Effector memory CD8-positive, alpha-beta T cell (primary cell): ENCODE measurements around the gene OPRD1.
"Not testable (repeated sequence)": the region's sequence is repeated elsewhere in the genome, so short reads cannot be mapped to it uniquely, and the experiment has no call there.

ENCODE experiments used
- ATAC-seq: fragments of 150-1000 bp; cut with Tn5 transposase; replicated peaks from 2 replicates; pipeline ENCODE4 v1.10.0; 2021; ENCODE audit warnings: mild to moderate bottlenecking, moderate library complexity
- DNase-seq, 3 experiments: peaks; one replicate each; pipeline ENCODE4 v3.0.0; 2021
- H3K27ac Mint-ChIP-seq, 2 donors: one replicate each; pipeline ENCODE4 v1.8.0; 2022; ENCODE audit warnings: mild to moderate bottlenecking in 2 of 2, mixed read lengths in 2 of 2, moderate library complexity in 2 of 2
- H3K27me3 Mint-ChIP-seq, 2 donors: one replicate each; pipeline ENCODE4 v1.8.0; 2022; ENCODE audit warnings: mixed read lengths in 2 of 2
- H3K36me3 Mint-ChIP-seq: one replicate; pipeline ENCODE4 v1.8.0; 2022; ENCODE audit warnings: mild to moderate bottlenecking, moderate library complexity, mixed read lengths; ENCODE audit not compliant: insufficient read depth
- H3K4me1 Mint-ChIP-seq, 2 donors: one replicate each; pipeline ENCODE4 v1.8.0; 2022; ENCODE audit warnings: low read depth in 2 of 2, mixed read lengths in 2 of 2
- H3K4me3 Mint-ChIP-seq, 2 donors: one replicate each; pipeline ENCODE4 v1.8.0; 2022; ENCODE audit warnings: mild to moderate bottlenecking in 2 of 2, mixed read lengths in 2 of 2, moderate library complexity in 2 of 2
- H3K9me3 Mint-ChIP-seq, 2 donors: one replicate each; pipeline ENCODE4 v1.8.0; 2022; ENCODE audit warnings: mixed read lengths in 2 of 2

Gene OPRD1

DNA sequence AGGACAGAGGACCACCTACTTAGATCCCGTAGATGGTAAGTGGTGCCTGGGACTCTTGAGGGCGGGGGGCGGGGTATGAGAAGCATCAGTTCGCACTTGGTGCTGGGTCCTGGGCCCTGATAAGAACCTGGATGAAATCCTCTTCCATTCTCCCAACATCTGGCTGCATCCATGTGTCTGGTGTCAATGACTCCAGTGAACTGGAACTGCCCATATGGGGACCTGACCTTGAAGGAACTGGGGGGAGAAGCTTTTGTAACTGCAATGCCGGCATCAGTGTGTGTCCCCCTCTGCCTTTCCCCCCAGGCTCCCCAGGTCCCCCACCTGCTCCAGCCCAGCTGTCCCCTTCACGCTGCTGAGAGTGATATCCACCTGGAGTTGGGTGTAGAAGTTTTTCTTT is 52.7 kb downstream of the OPRD1 start:
- peaks cover 23 to 44% of the 10 kb centered on the region in 2 donors for H3K27me3 Mint-ChIP-seq
- peaks cover 3% of the 10 kb centered on the region for H3K36me3 Mint-ChIP-seq
- H3K27ac Mint-ChIP-seq: no peak overlapping the region
- DNase-seq: no peak
- H3K9me3 Mint-ChIP-seq: no peaks in the 10 kb centered on the region
- ATAC-seq: no peak
- no peaks in the 10 kb centered on the region for H3K4me1 Mint-ChIP-seq
- no peak overlapping the region for H3K4me3 Mint-ChIP-seq

DNA sequence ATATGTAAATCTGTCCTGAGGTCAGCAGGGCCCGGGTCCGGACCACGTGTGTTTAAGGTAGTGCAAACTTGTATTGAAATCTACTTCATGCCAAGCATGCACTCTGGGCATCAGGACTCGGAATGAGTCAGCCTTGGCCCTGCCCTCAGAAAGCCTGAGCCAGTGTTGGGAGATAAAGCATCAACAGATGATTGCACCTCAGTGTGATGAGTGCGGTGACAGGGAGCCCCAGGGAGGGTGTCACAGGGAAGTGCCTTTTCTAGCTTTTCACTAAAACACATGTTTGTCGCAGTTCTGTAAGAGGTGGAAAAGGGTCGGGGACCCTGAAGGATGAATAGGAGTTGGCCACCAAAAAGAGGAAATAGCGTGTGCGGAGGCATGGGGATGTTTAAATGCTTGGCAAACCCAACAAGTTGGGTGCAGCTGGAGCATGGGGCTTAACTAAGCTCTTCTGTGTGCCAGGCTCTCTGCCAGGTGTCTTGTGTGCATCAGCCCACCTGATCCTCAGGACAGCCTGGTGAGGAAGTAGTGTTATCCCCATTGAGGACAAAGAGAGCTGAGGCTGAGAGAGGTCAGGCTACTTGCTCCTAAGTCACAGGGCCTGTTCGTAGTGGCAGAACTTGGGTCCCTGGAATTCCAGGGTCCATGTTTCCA is 54.2 kb downstream of the OPRD1 start:
- Mint-ChIP-seq H3K9me3 (no peaks in the 10 kb centered on the region), H3K27me3 (peaks cover 26 to 50% of the 10 kb centered on the region in 2 donors), H3K4me3 (no peak overlapping the region), H3K36me3 (peaks cover 3% of the 10 kb centered on the region), H3K4me1 (no peaks in the 10 kb centered on the region), H3K27ac (no peak overlapping the region)
- ATAC-seq (no peak), DNase-seq (no peak)

DNA sequence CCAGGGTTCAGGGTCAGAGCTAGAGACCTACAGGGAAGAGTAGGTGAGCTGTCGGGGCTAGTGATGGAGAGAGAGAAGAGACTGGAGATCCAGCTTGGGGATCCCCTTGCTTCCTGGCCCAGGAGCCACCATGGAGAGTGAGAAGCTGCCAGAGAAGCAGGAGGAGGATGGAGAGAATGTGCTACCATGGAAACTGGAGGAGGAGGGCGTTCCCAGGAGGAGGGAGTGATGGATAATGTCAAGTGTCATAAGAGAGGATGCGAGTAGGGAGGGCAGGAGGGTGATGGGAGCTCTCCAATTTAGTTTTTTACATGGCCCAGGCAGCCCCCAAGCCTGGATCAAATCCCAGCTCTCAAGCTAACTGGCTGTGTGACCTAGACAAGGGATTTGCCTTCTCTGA is 55.9 kb downstream of the OPRD1 start:
- H3K36me3 Mint-ChIP-seq: peaks cover 3% of the 10 kb centered on the region
- no peaks in the 10 kb centered on the region for H3K4me1 Mint-ChIP-seq
- H3K4me3 Mint-ChIP-seq: no peak overlapping the region
- ATAC-seq: no peak
- peaks cover 26 to 59% of the 10 kb centered on the region in 2 donors for H3K27me3 Mint-ChIP-seq
- no peak for DNase-seq
- no peak overlapping the region for H3K27ac Mint-ChIP-seq
- H3K9me3 Mint-ChIP-seq: no peaks in the 10 kb centered on the region

DNA sequence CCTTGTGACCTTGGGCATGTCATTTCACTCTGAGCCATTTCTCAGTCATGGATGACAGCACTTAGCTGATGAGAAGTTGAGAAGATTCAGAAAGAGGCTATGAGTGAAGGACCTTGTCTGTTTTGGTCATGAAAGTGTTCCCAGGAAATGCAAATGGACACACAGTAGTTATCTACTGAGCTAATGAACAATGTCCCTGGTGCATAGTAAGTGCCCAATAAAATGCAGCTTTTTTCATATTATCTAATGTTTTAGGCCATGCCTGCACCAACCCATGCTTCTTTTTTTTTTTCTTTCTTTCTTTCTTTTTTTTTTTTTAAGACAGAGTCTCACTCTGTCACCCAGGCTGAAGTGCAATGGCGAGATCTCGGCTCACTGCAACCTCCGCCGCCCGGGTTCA is 58.0 kb downstream of the OPRD1 start:
- Mint-ChIP-seq H3K9me3 (no peaks in the 10 kb centered on the region), H3K4me3 (no peak overlapping the region), H3K27me3 (peaks cover 27 to 56% of the 10 kb centered on the region in 2 donors), H3K4me1 (no peaks in the 10 kb centered on the region), H3K36me3 (peaks cover 3% of the 10 kb centered on the region), H3K27ac (no peak overlapping the region)
- ATAC-seq: no peak
- no peak for DNase-seq

DNA sequence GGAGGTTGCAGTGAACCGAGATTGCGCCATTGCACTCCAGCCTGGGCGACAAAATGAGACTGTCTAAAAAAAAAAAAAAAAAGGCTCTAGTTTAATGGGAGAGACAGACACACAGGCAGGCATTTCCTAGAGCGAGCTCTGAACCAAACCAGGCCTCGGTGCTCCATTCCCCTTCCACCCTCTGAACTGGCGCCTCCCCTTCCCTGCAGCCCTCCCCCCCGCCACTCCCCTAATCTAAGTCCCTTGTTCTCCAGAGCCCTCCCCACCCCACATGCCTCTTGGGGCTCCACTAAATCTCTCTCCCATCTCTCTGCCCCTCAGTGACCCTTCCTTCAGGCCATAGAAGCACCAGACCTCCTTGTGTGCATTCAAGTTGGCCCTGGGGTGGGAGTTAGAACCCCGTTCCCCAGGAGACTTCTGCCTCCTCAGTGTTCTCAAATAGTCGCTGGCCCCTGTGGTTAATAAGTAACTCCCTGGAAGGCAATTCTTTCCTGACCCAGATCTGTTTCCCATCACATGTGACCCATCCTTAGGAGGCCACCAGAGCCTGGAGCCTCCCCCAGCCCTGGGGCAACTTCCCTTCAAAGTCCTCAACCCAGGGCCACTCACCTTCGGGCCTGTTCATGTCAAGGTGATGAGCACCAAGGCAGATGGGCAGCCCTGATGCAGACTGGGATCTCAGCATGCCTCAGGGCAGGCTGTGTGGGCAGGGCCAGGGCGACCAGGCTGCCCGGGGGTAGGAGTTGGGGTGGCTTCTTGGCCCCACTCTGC is 59.8 kb downstream of the OPRD1 start:
- Mint-ChIP-seq H3K4me3 (no peak overlapping the region), H3K36me3 (no peaks in the 10 kb centered on the region), H3K9me3 (no peaks in the 10 kb centered on the region), H3K4me1 (no peaks in the 10 kb centered on the region), H3K27me3 (peaks cover 23 to 39% of the 10 kb centered on the region in 2 donors), H3K27ac (peak overlapping the region in 1 of 2 donors; percentile 6)
- DNase-seq (no peak), ATAC-seq (no peak)

DNA sequence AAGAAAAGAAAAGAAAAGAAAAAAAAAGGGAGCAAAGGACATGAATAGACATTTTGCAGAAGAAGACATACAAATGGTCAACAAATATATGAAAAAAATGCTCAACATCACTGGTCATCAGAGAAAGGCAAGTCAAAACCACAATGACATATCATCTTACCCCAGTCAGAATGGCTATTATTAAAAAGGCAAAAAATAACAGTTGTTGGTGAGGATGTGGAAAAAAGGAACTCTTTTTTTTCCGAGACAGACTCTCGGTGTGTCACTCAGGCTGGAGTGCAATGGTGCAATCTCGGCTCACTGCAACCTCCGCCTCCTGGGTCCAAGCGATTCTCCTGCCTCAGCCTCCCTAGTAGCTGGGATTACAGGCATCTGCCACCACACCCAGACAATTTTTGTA is 63.2 kb downstream of the OPRD1 start:
- peaks cover 7 to 11% of the 10 kb centered on the region in 2 donors for H3K27me3 Mint-ChIP-seq
- not testable (repeated sequence) for DNase-seq, H3K9me3 Mint-ChIP-seq, H3K4me1 Mint-ChIP-seq, H3K36me3 Mint-ChIP-seq, H3K27ac Mint-ChIP-seq, ATAC-seq, H3K4me3 Mint-ChIP-seq

DNA sequence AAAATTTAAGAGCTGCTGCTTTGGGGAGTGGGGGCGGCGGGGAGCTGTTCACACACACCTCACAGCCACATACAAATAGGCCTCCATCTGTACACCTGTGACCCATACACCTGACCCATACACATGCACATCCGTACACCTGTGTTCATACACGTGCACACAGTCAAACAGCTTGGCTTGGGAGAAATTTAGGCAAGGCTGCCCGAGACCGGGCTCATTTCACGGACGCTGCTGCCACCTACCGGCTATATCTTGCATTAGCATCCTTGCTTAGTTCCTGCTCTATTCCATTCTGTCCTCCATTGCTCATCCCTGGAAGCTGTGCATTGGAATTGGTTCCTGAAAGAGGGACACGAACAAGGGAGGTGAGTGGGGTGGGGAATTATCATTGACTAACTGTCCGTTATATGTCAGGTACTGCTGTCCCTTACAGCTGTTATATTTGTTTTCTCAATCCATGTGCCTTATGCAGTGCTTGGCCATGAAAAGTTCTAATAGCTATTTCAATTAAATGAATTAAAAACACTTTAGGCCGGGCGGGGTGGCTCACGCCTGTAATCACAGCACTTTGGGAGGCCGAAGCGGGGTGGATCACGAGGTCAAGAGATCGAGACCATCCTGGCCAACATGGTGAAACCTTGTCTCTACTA is 65.3 kb downstream of the OPRD1 start:
- Mint-ChIP-seq H3K4me1 (peaks cover 6 to 8% of the 10 kb centered on the region in 2 donors), H3K4me3 (no peak overlapping the region), H3K27me3 (peaks cover 2 to 7% of the 10 kb centered on the region in 2 donors), H3K36me3 (no peaks in the 10 kb centered on the region), H3K9me3 (no peaks in the 10 kb centered on the region), H3K27ac (no peak overlapping the region)
- DNase-seq: peak; percentile 73 to 77 (median 76)
- ATAC-seq: peak; percentile 82

DNA sequence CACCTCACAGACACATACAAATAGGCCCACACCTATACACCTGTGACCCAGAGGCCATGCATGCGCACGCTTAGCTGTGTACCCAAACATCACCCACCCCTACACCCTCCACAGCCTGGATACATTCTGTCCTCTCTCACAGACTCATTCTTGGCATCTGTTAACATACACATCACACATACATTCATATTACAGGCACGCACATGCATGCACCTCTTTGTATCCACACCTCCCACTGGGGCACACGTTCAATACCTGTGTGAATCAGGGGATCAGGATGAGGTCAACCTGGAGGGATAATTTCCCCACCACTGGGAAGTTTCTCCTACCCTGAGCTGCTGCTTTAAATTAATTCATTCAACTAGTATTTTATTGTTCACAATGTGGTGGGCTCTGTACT is 66.8 kb downstream of the OPRD1 start:
- no peak for ATAC-seq
- H3K36me3 Mint-ChIP-seq: no peaks in the 10 kb centered on the region

DNA sequence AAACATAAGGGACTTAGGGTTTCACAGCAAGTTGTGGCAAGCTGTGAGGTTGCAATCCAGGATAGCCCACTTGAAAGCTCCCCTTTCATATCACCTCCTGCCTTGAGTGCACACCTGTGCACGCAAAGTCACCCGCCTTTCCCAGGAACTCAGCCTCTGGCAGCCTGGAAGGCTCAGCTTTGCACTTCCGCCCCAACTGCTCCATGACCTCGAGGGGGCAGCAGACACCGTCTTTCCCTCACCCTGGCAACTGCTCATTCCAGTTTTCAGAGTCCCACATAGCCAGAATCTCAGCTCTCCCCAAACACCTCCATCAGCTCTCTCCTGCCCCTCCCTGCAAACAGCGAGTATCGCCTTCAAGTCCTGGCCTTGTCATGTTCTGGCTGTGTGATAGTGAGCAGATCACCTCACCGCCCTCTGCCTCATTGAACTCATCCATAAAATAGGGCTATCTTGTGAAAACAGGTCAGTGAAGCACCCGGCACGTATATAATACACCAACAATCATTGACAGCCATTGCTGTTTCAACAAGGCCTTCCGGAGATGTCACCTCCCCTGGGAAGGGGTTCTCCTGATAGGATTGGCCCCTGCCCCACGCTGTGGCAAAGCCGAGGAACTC is 70.1 kb downstream of the OPRD1 start:
- ATAC-seq (peak; percentile 9), DNase-seq (peak; percentile 73 to 79 (median 73))
- peaks cover 23% of the 10 kb centered on the region for H3K36me3 Mint-ChIP-seq
- no peaks in the 10 kb centered on the region for H3K27me3 Mint-ChIP-seq
- no peaks in the 10 kb centered on the region for H3K9me3 Mint-ChIP-seq
- peak overlapping the region; percentile 36 to 52 for H3K27ac Mint-ChIP-seq
- H3K4me3 Mint-ChIP-seq: no peak overlapping the region
- peaks cover 32 to 35% of the 10 kb centered on the region in 2 donors for H3K4me1 Mint-ChIP-seq

More for the DNA sequence above, 66.8 kb downstream of the OPRD1 start:
- Mint-ChIP-seq H3K27ac (no peak overlapping the region), H3K27me3 (peaks cover 0 to 2% of the 10 kb centered on the region in 2 donors), H3K4me1 (peaks cover 6 to 13% of the 10 kb centered on the region in 2 donors), H3K4me3 (no peak overlapping the region), H3K9me3 (no peaks in the 10 kb centered on the region)
- DNase-seq: no peak

DNA sequence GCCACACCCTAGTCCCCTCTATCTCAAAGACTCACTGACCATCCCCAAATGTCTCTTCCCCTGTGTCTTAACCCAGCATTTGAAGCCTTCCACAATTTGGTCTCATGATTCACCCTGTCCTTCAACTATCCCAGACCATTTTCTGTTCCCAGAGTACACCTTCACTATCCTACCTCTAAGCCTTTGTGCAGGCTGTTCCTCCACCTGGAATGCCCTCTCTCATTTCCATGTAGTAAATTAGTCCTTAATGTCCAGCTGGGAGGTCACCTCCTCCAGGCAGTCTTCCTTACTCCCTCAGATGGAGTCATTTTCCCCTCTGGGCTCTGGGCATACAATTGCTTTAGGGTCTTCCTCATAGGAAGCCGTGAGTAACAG is 71.3 kb downstream of the OPRD1 start:
- no peaks in the 10 kb centered on the region for H3K9me3 Mint-ChIP-seq
- no peaks in the 10 kb centered on the region for H3K27me3 Mint-ChIP-seq
- H3K4me1 Mint-ChIP-seq: peaks cover 37 to 38% of the 10 kb centered on the region in 2 donors
- H3K36me3 Mint-ChIP-seq: peaks cover 27% of the 10 kb centered on the region
- no peak overlapping the region for H3K27ac Mint-ChIP-seq
- DNase-seq (no peak), ATAC-seq (no peak)
- no peak overlapping the region for H3K4me3 Mint-ChIP-seq

DNA sequence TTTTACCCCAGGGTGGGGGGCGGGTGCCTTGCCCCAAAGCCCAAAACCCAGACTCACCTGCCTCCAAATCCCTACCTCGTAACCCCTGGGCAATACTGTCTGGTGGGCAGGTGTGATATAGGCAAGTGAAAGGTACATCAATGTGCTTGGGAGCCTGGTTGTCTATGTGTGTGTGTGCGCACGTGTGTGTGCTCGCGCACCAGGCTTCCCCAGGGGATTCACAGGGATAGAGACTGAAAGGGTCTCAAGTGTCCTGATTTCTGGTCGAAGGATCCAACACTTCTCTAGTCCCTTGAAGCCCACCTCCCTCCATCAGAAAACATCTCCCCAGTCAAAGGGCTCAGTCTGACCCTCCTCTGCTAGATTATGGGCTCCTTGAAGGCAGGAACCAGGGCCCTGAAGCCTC is 73.5 kb downstream of the OPRD1 start:
- peaks cover 48 to 54% of the 10 kb centered on the region in 2 donors for H3K4me1 Mint-ChIP-seq
- no peak for ATAC-seq
- DNase-seq: no peak
- H3K9me3 Mint-ChIP-seq: no peaks in the 10 kb centered on the region
- H3K4me3 Mint-ChIP-seq: peak overlapping the region in 1 of 2 donors; percentile 85
- no peaks in the 10 kb centered on the region for H3K27me3 Mint-ChIP-seq
- peaks cover 27% of the 10 kb centered on the region for H3K36me3 Mint-ChIP-seq
- peak overlapping the region; percentile 80 to 93 for H3K27ac Mint-ChIP-seq

DNA sequence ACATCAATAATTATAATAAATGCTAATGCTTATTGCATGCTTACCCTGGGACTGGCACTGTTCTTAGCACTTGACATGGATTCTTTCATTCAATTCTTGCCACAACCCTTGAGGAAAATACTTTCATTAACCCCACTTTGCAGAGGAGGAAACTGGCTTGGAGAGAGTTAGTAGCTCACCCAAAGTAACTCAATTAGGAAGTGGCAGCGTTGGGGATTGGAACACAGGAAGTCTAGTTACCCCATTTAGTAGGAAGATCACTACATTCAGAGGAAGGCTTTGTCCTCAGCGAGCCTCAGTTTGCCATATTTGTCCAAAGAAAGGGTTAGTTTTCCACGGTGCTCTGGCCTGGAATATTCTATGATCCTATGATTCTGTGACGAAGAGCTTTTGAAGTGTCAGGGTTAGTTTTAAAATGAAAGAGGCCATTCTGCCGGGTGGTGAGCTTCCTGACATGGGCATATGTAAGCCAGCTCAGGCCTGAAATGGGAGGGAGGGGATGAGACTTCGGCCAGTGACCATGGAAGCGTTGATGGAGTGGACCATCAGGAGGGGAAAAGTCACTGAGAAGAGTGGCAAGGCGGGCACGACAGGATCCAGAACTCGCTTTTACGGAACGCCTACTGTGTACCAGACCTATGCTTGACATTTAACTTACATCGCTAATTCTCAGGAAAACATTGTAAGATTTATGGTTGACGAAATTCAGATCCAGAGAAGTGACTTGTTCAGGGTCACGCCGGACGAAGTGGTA is 74.2 kb downstream of the OPRD1 start:
- H3K9me3 Mint-ChIP-seq: no peaks in the 10 kb centered on the region
- peak overlapping the region; percentile 85 to 93 for H3K4me3 Mint-ChIP-seq
- peaks cover 27% of the 10 kb centered on the region for H3K36me3 Mint-ChIP-seq
- H3K27me3 Mint-ChIP-seq: no peaks in the 10 kb centered on the region
- peaks cover 53 to 54% of the 10 kb centered on the region in 2 donors for H3K4me1 Mint-ChIP-seq
- ATAC-seq: no peak
- peak overlapping the region; percentile 80 to 93 for H3K27ac Mint-ChIP-seq
- DNase-seq: no peak
